ENCODE measurements around the gene SLC12A7.

The SLC12A7 gene

DNA sequence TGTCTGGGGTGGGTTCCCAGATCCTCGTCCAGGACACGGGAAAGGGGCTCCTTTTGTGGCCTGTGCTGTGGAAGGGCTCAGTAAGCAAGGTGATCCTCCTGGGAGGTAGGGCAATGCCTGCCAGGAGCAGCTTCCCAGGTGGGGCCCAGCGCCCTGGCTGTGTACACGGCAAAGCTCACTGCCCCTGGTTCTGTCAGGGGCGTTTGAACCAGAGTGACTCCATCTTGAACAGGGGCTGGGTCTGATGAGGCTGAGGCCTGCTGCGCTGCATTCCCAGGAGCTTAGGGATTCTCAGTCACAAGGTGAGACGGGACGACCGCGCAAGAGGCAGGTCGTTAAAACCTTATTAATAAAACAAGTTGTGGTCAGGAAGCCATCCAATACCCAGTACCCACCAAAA, 19.9 kb upstream of the SLC12A7 start:
- TF ChIP-seq CTCF (IDR thresholded peaks at IDR 0.05): no peak
- H3K27me3 ChIP-seq: peaks cover 24% of the 10 kb centered on the region
- no peaks in the 10 kb centered on the region for H3K36me3 ChIP-seq
- no peaks in the 10 kb centered on the region for H3K9me3 ChIP-seq
- no peak overlapping the region for H3K27ac ChIP-seq
- H3K4me1 ChIP-seq (ENCODE audit: control insufficient read depth in 1 of 2, insufficient read depth in 1 of 2, low read depth in 1 of 2, low read length in 1 of 2): no peaks in the 10 kb centered on the region
- no peak overlapping the region for H3K4me3 ChIP-seq (ENCODE audit: low read depth in 1 of 2, low read length in 1 of 2)

GRCh38 chr5:1131191-1131621, 19.3 kb upstream of the SLC12A7 start:
- Histone ChIP-seq H3K27me3 (peaks cover 24% of the 10 kb centered on the region), H3K9me3 (no peaks in the 10 kb centered on the region), H3K36me3 (no peaks in the 10 kb centered on the region), H3K4me3 (ENCODE audit: low read depth in 1 of 2, low read length in 1 of 2) (no peak overlapping the region), H3K27ac (no peak overlapping the region), H3K4me1 (ENCODE audit: control insufficient read depth in 1 of 2, insufficient read depth in 1 of 2, low read depth in 1 of 2, low read length in 1 of 2) (no peaks in the 10 kb centered on the region)
- TF ChIP-seq CTCF (IDR thresholded peaks at IDR 0.05): no peak

DNA sequence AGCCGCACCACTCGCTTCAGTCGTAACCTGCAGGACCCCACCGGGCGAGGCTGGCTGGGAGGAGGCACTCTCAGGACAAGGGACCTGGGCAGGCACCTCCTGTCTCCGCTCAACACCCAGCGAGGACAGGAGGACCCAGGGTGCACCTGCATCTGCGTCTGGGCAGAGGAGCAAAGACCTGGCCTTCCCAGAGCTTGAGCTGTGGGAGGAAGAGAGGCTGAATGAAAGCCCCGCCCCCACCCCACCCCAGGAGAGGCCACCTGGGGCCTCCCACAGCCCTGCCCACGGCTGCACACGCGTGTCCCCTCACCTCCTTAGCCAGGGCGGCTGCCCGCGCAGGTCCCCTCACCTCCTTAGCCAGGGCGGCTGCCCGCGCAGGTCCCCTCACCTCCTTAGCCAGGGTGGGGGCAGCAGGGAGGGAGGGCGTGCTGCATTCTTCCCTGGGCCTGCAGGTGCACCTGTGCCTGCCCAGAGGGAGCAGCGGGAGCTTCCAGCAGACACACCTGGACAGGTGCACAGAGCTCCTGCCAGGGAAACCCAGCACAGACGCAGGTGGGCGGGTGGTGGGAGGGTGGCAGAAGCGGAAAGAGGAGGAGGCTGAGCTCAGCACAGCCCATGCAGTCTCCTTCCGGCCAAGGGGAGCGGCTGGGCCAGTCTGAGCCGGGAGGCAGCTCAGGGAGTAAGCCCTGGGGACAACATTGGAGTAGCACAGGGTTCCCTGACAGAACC, 18.5 kb upstream of the SLC12A7 start:
- no peak for TF ChIP-seq CTCF (IDR thresholded peaks at IDR 0.05)
- Histone ChIP-seq H3K27ac (no peak overlapping the region), H3K36me3 (no peaks in the 10 kb centered on the region), H3K9me3 (no peaks in the 10 kb centered on the region), H3K27me3 (peaks cover 24% of the 10 kb centered on the region), H3K4me1 (ENCODE audit: control insufficient read depth in 1 of 2, insufficient read depth in 1 of 2, low read depth in 1 of 2, low read length in 1 of 2) (no peaks in the 10 kb centered on the region), H3K4me3 (ENCODE audit: low read depth in 1 of 2, low read length in 1 of 2) (no peak overlapping the region)

- H3K27me3 ChIP-seq: peaks cover 24% of the 10 kb centered on the region
- no peaks in the 10 kb centered on the region for H3K4me1 ChIP-seq (ENCODE audit: control insufficient read depth in 1 of 2, insufficient read depth in 1 of 2, low read depth in 1 of 2, low read length in 1 of 2)
- no peak for TF ChIP-seq CTCF (IDR thresholded peaks at IDR 0.05)
- H3K4me3 ChIP-seq (ENCODE audit: low read depth in 1 of 2, low read length in 1 of 2): no peak overlapping the region
- no peaks in the 10 kb centered on the region for H3K9me3 ChIP-seq
- no peak overlapping the region for H3K27ac ChIP-seq
- H3K36me3 ChIP-seq: no peaks in the 10 kb centered on the region
Measured at GRCh38 chr5:1129711-1130055, 17.8 kb upstream of the SLC12A7 start.

GRCh38 chr5:1128977-1129710, 17.3 kb upstream of the SLC12A7 start:
- Histone ChIP-seq H3K36me3 (no peaks in the 10 kb centered on the region), H3K9me3 (no peaks in the 10 kb centered on the region), H3K4me3 (ENCODE audit: low read depth in 1 of 2, low read length in 1 of 2) (no peak overlapping the region), H3K27me3 (peaks cover 19% of the 10 kb centered on the region), H3K4me1 (ENCODE audit: control insufficient read depth in 1 of 2, insufficient read depth in 1 of 2, low read depth in 1 of 2, low read length in 1 of 2) (no peaks in the 10 kb centered on the region), H3K27ac (no peak overlapping the region)
- no peak for TF ChIP-seq CTCF (IDR thresholded peaks at IDR 0.05)
